HG03159 (cell line): ENCODE measurements around the gene NRIP3.
"Not testable (repeated sequence)": the region's sequence is repeated elsewhere in the genome, so short reads cannot be mapped to it uniquely, and the experiment has no call there.

ENCODE experiments used
- ATAC-seq: cut with Tn5 transposase; IDR thresholded peaks from one replicate; pipeline ENCODE4 v1.9.1; 2021; ENCODE audit warnings: mild to moderate bottlenecking, moderate library complexity; ENCODE audit not compliant: unreplicated experiment

Gene NRIP3

GRCh38 chr11:9016916-9017642 lies 13.3 kb upstream of the NRIP3 start:
- no peak for ATAC-seq

- no peak for ATAC-seq
Observed at GRCh38 chr11:9015677-9016076, 11.9 kb upstream of the NRIP3 start.

- ATAC-seq: no peak
Observed at GRCh38 chr11:9014826-9015225, 11.0 kb upstream of the NRIP3 start.

- ATAC-seq: no peak
Observed at GRCh38 chr11:9013373-9013772, 9.6 kb upstream of the NRIP3 start.

- not testable (repeated sequence) for ATAC-seq
Observed at GRCh38 chr11:9009538-9009937, 5.7 kb upstream of the NRIP3 start.

GRCh38 chr11:9008661-9009060 lies 4.9 kb upstream of the NRIP3 start:
- no peak for ATAC-seq

GRCh38 chr11:9008011-9008550 lies 4.3 kb upstream of the NRIP3 start:
- ATAC-seq: no peak

GRCh38 chr11:9005087-9005486 lies 1.3 kb upstream of the NRIP3 start:
- ATAC-seq: no peak

- ATAC-seq: peak; percentile 17
Observed at GRCh38 chr11:9004183-9004926, 554 bp upstream of the NRIP3 start.

- no peak for ATAC-seq
Observed at GRCh38 chr11:9002920-9003572, 755 bp downstream of the NRIP3 start.

- ATAC-seq: no peak
Observed at GRCh38 chr11:9001736-9002135, 2.1 kb downstream of the NRIP3 start.

- ATAC-seq: no peak
Observed at GRCh38 chr11:8998017-8998416, 5.8 kb downstream of the NRIP3 start.

- ATAC-seq: no peak
Observed at GRCh38 chr11:8997451-8997850, 6.3 kb downstream of the NRIP3 start.

GRCh38 chr11:8989453-8989852 lies 14.3 kb downstream of the NRIP3 start:
- no peak for ATAC-seq

- ATAC-seq: no peak
Observed at GRCh38 chr11:8988329-8989234, 15.2 kb downstream of the NRIP3 start.

- no peak for ATAC-seq
Observed at GRCh38 chr11:8987446-8987845, 16.4 kb downstream of the NRIP3 start.

GRCh38 chr11:8986772-8987171 lies 17.0 kb downstream of the NRIP3 start:
- ATAC-seq: not testable (repeated sequence)

GRCh38 chr11:8985462-8985861 lies 18.3 kb downstream of the NRIP3 start:
- no peak for ATAC-seq

- no peak for ATAC-seq
Observed at GRCh38 chr11:8983552-8983951, 20.2 kb downstream of the NRIP3 start.

GRCh38 chr11:8980485-8980884 lies 23.3 kb downstream of the NRIP3 start:
- no peak for ATAC-seq

- not testable (repeated sequence) for ATAC-seq
Observed at GRCh38 chr11:8979365-8979764, 24.4 kb downstream of the NRIP3 start.
